WTC11 (cell line): Measurements from ENCODE around the gene RBP5.

Experiments used
- ATF1 ChIP-seq: sonication (generic); formaldehyde crosslinking; IDR thresholded peaks from 2 replicates; pipeline ENCODE4 v1.8.1; 2023; ENCODE audit warnings: mild to moderate bottlenecking, moderate library complexity, missing genetic modification reagents
- FOXK1 ChIP-seq: sonication (generic); formaldehyde crosslinking; IDR thresholded peaks from 2 replicates; pipeline ENCODE4 v1.8.0; 2022; ENCODE audit warnings: mild to moderate bottlenecking, moderate library complexity, missing genetic modification reagents
- RELA ChIP-seq: sonication (generic); formaldehyde crosslinking; IDR thresholded peaks from 2 replicates; pipeline ENCODE4 v1.8.1; 2022; ENCODE audit warnings: missing genetic modification reagents, mild to moderate bottlenecking, borderline replicate concordance
- TCF7 ChIP-seq: sonication (generic); formaldehyde crosslinking; IDR thresholded peaks from 2 replicates; pipeline ENCODE4 v1.8.0; 2022; ENCODE audit warnings: mild to moderate bottlenecking, low read depth, missing genetic modification reagents, moderate library complexity
- ZNF263 ChIP-seq: sonication (generic); formaldehyde crosslinking; IDR thresholded peaks from 2 replicates; pipeline ENCODE4 v1.8.1; 2022; ENCODE audit warnings: low read depth, mild to moderate bottlenecking, moderate library complexity, missing genetic modification reagents
- ZNF396 ChIP-seq: fragments of 250-450 bp; sonication (Bioruptor Pico); IDR thresholded peaks from 2 replicates; pipeline ENCODE4 v1.8.0; 2021; ENCODE audit warnings: mild to moderate bottlenecking, moderate library complexity, borderline replicate concordance
- TF ChIP-seq, protein P1 (sequence below): fragments of 200-600 bp; IDR thresholded peaks from 2 replicates; pipeline ENCODE4 v1.8.0; 2022; ENCODE audit warnings: antibody characterized with exemption
- TF ChIP-seq, protein P2 (sequence below): sonication (generic); formaldehyde crosslinking; IDR thresholded peaks from 2 replicates; pipeline ENCODE4 v1.8.0; 2022; ENCODE audit warnings: missing genetic modification reagents
- TF ChIP-seq, protein P3 (sequence below): sonication (generic); formaldehyde crosslinking; IDR thresholded peaks from 2 replicates; pipeline ENCODE4 v1.8.0; 2022; ENCODE audit warnings: mild to moderate bottlenecking, missing genetic modification reagents
- TF ChIP-seq, protein P4 (sequence below): sonication (generic); formaldehyde crosslinking; conservative IDR thresholded peaks from 2 replicates; pipeline ENCODE4 v1.8.1; 2022; ENCODE audit warnings: mild to moderate bottlenecking, missing genetic modification reagents
- TF ChIP-seq, protein P5 (sequence below): sonication (generic); formaldehyde crosslinking; IDR thresholded peaks from 2 replicates; pipeline ENCODE4 v1.8.1; 2022; ENCODE audit warnings: mild to moderate bottlenecking, missing genetic modification reagents, moderate library complexity, borderline replicate concordance
- TF ChIP-seq, protein P6 (sequence below): sonication (generic); formaldehyde crosslinking; IDR thresholded peaks from 2 replicates; pipeline ENCODE4 v1.8.1; 2023; ENCODE audit warnings: mild to moderate bottlenecking, moderate library complexity, missing genetic modification reagents
- TF ChIP-seq, protein P7 (sequence below): sonication (generic); formaldehyde crosslinking; IDR thresholded peaks from 2 replicates; pipeline ENCODE4 v1.8.1; 2022; ENCODE audit warnings: low read depth, mild to moderate bottlenecking, moderate library complexity, missing genetic modification reagents, borderline replicate concordance

DNA sequence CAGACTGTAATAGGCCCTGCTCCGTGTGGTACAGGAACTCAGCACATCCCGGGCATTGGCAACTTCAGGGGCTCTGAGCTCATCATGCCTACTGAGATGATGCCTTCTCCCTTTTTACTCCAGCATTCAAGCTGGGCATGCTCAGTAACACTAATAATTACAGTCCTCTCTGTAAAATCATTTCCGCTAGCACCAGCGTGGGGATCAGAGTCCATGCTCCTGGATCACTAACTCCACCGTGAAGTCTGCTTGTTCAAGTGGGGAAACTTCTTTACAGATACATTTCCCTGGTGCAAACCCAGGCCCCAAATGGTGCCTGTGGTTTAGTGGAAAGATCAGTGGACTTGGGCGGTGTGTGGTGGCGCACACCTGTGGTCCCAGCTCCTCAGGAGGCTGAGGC, 18.2 kb upstream of the RBP5 start:
- TF ChIP-seq FOXK1 (CRISPR knock-in tag) (no peak), ZNF396 (CRISPR knock-in tag) (no peak), ZNF263 (CRISPR knock-in tag) (no peak), RELA (CRISPR knock-in tag) (no peak), TCF7 (CRISPR knock-in tag) (no peak), ATF1 (no peak)
- TF ChIP-seq, protein P1, sequence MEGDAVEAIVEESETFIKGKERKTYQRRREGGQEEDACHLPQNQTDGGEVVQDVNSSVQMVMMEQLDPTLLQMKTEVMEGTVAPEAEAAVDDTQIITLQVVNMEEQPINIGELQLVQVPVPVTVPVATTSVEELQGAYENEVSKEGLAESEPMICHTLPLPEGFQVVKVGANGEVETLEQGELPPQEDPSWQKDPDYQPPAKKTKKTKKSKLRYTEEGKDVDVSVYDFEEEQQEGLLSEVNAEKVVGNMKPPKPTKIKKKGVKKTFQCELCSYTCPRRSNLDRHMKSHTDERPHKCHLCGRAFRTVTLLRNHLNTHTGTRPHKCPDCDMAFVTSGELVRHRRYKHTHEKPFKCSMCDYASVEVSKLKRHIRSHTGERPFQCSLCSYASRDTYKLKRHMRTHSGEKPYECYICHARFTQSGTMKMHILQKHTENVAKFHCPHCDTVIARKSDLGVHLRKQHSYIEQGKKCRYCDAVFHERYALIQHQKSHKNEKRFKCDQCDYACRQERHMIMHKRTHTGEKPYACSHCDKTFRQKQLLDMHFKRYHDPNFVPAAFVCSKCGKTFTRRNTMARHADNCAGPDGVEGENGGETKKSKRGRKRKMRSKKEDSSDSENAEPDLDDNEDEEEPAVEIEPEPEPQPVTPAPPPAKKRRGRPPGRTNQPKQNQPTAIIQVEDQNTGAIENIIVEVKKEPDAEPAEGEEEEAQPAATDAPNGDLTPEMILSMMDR: no peak
- TF ChIP-seq, protein P2, sequence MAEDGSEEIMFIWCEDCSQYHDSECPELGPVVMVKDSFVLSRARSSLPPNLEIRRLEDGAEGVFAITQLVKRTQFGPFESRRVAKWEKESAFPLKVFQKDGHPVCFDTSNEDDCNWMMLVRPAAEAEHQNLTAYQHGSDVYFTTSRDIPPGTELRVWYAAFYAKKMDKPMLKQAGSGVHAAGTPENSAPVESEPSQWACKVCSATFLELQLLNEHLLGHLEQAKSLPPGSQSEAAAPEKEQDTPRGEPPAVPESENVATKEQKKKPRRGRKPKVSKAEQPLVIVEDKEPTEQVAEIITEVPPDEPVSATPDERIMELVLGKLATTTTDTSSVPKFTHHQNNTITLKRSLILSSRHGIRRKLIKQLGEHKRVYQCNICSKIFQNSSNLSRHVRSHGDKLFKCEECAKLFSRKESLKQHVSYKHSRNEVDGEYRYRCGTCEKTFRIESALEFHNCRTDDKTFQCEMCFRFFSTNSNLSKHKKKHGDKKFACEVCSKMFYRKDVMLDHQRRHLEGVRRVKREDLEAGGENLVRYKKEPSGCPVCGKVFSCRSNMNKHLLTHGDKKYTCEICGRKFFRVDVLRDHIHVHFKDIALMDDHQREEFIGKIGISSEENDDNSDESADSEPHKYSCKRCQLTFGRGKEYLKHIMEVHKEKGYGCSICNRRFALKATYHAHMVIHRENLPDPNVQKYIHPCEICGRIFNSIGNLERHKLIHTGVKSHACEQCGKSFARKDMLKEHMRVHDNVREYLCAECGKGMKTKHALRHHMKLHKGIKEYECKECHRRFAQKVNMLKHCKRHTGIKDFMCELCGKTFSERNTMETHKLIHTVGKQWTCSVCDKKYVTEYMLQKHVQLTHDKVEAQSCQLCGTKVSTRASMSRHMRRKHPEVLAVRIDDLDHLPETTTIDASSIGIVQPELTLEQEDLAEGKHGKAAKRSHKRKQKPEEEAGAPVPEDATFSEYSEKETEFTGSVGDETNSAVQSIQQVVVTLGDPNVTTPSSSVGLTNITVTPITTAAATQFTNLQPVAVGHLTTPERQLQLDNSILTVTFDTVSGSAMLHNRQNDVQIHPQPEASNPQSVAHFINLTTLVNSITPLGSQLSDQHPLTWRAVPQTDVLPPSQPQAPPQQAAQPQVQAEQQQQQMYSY: no peak
- TF ChIP-seq, protein P3, sequence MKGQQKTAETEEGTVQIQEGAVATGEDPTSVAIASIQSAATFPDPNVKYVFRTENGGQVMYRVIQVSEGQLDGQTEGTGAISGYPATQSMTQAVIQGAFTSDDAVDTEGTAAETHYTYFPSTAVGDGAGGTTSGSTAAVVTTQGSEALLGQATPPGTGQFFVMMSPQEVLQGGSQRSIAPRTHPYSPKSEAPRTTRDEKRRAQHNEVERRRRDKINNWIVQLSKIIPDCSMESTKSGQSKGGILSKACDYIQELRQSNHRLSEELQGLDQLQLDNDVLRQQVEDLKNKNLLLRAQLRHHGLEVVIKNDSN (CRISPR knock-in tag): no peak
- TF ChIP-seq, protein P4, sequence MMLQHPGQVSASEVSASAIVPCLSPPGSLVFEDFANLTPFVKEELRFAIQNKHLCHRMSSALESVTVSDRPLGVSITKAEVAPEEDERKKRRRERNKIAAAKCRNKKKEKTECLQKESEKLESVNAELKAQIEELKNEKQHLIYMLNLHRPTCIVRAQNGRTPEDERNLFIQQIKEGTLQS (CRISPR knock-in tag): no peak
- TF ChIP-seq, protein P5, sequence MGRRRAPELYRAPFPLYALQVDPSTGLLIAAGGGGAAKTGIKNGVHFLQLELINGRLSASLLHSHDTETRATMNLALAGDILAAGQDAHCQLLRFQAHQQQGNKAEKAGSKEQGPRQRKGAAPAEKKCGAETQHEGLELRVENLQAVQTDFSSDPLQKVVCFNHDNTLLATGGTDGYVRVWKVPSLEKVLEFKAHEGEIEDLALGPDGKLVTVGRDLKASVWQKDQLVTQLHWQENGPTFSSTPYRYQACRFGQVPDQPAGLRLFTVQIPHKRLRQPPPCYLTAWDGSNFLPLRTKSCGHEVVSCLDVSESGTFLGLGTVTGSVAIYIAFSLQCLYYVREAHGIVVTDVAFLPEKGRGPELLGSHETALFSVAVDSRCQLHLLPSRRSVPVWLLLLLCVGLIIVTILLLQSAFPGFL (CRISPR knock-in tag): no peak
- TF ChIP-seq, protein P6, sequence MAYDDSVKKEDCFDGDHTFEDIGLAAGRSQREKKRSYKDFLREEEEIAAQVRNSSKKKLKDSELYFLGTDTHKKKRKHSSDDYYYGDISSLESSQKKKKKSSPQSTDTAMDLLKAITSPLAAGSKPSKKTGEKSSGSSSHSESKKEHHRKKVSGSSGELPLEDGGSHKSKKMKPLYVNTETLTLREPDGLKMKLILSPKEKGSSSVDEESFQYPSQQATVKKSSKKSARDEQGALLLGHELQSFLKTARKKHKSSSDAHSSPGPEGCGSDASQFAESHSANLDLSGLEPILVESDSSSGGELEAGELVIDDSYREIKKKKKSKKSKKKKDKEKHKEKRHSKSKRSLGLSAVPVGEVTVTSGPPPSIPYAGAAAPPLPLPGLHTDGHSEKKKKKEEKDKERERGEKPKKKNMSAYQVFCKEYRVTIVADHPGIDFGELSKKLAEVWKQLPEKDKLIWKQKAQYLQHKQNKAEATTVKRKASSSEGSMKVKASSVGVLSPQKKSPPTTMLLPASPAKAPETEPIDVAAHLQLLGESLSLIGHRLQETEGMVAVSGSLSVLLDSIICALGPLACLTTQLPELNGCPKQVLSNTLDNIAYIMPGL (CRISPR knock-in tag): no peak
- TF ChIP-seq, protein P7, sequence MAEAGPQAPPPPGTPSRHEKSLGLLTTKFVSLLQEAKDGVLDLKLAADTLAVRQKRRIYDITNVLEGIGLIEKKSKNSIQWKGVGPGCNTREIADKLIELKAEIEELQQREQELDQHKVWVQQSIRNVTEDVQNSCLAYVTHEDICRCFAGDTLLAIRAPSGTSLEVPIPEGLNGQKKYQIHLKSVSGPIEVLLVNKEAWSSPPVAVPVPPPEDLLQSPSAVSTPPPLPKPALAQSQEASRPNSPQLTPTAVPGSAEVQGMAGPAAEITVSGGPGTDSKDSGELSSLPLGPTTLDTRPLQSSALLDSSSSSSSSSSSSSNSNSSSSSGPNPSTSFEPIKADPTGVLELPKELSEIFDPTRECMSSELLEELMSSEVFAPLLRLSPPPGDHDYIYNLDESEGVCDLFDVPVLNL (CRISPR knock-in tag): no peak
